KMS-11 (cell line): ENCODE data around the gene GALT.

Source experiments
- H2AFZ ChIP-seq: fragments of 200-600 bp; sonication (generic); 2 replicates; pipeline ENCODE4 v1.6.1; 2016; ENCODE audit warnings: antibody characterized with exemption, mixed run types, low read depth
- H3K27ac ChIP-seq: fragments of 200-600 bp; sonication (generic); 2 replicates; pipeline ENCODE4 v1.6.1; 2016; ENCODE audit warnings: mild to moderate bottlenecking, mixed run types
- H3K27me3 ChIP-seq: fragments of 200-600 bp; sonication (generic); 2 replicates; pipeline ENCODE4 v1.6.1; 2017; ENCODE audit warnings: mild to moderate bottlenecking, low read depth, mixed run types, moderate library complexity; ENCODE audit not compliant: insufficient read depth
- H3K36me3 ChIP-seq: fragments of 200-600 bp; sonication (generic); 2 replicates; pipeline ENCODE4 v1.6.1; 2017; ENCODE audit warnings: mild to moderate bottlenecking, mixed run types; ENCODE audit not compliant: insufficient read depth
- H3K4me1 ChIP-seq: fragments of 200-600 bp; sonication (generic); 2 replicates; pipeline ENCODE4 v1.6.1; 2016; ENCODE audit warnings: mild to moderate bottlenecking, low read depth, mixed run types; ENCODE audit not compliant: poor library complexity, severe bottlenecking
- H3K4me2 ChIP-seq: fragments of 200-600 bp; sonication (generic); 2 replicates; pipeline ENCODE4 v1.7.0; 2016; ENCODE audit warnings: mild to moderate bottlenecking, mixed run types
- H3K4me3 ChIP-seq: fragments of 200-600 bp; sonication (generic); IDR thresholded peaks from 2 replicates; pipeline ENCODE4 v1.6.1; 2017; ENCODE audit warnings: low read depth, low read length, mixed read lengths; ENCODE audit not compliant: insufficient read depth
- H3K79me2 ChIP-seq: fragments of 200-600 bp; sonication (generic); 2 replicates; pipeline ENCODE4 v1.6.1; 2016; ENCODE audit warnings: low read depth, mixed run types; ENCODE audit not compliant: insufficient read depth
- H3K9ac ChIP-seq: fragments of 200-600 bp; sonication (generic); 2 replicates; pipeline ENCODE4 v1.6.1; 2016; ENCODE audit warnings: mild to moderate bottlenecking, mixed run types
- H4K20me1 ChIP-seq: fragments of 200-600 bp; sonication (generic); 2 replicates; pipeline ENCODE4 v1.6.1; 2016; ENCODE audit warnings: mild to moderate bottlenecking, mixed run types; ENCODE audit not compliant: insufficient read depth
- TF ChIP-seq, protein P1 (sequence below): fragments of 200-600 bp; sonication (generic); conservative IDR thresholded peaks from 2 replicates; pipeline ENCODE4 v1.6.1; 2017; ENCODE audit warnings: low read depth, mild to moderate bottlenecking, antibody characterized with exemption, low read length, moderate library complexity, mixed read lengths

The GALT gene

DNA sequence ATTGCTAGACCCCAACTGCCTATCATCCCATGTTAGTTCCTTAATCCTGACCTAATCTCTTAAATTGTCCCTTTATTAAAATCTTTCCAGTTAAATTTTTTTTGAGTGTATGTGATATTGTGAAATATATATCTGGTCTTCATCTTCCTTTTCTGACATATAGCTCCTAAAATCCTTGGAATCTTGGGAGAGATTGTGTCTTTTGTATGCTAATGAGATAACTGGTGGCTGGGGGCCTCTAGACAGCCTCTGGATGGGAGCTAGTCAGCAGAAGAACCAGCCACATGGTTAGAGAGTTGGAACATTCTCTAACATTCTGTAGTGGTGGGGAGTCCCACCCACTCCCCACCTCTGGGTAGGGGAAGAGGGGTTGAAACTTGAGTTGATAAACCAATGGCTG, 48.3 kb downstream of the GALT start:
- no peaks in the 10 kb centered on the region for H3K4me1 ChIP-seq
- H3K4me2 ChIP-seq = no peak overlapping the region
- no peaks in the 10 kb centered on the region for H3K27me3 ChIP-seq
- H3K4me3 ChIP-seq = no peak overlapping the region
- H3K36me3 ChIP-seq = no peaks in the 10 kb centered on the region
- TF ChIP-seq, protein P1, sequence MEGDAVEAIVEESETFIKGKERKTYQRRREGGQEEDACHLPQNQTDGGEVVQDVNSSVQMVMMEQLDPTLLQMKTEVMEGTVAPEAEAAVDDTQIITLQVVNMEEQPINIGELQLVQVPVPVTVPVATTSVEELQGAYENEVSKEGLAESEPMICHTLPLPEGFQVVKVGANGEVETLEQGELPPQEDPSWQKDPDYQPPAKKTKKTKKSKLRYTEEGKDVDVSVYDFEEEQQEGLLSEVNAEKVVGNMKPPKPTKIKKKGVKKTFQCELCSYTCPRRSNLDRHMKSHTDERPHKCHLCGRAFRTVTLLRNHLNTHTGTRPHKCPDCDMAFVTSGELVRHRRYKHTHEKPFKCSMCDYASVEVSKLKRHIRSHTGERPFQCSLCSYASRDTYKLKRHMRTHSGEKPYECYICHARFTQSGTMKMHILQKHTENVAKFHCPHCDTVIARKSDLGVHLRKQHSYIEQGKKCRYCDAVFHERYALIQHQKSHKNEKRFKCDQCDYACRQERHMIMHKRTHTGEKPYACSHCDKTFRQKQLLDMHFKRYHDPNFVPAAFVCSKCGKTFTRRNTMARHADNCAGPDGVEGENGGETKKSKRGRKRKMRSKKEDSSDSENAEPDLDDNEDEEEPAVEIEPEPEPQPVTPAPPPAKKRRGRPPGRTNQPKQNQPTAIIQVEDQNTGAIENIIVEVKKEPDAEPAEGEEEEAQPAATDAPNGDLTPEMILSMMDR = no peak
- no peaks in the 10 kb centered on the region for H4K20me1 ChIP-seq
- H3K27ac ChIP-seq = no peak overlapping the region
- H2AFZ ChIP-seq = no peak overlapping the region
- H3K9ac ChIP-seq = no peak overlapping the region
- no peaks in the 10 kb centered on the region for H3K79me2 ChIP-seq
